ENCODE data around the gene ZNF330.
"Not testable (repeated sequence)": the region's sequence is repeated elsewhere in the genome, so short reads cannot be mapped to it uniquely, and the experiment has no call there.

ZNF330 gene

GRCh38 chr4:141207961-141208360 is 12.7 kb upstream of the ZNF330 start:
- Histone ChIP-seq H3K27ac (ENCODE audit: low read length) (no peak overlapping the region), H3K9me3 (ENCODE audit: control insufficient read depth, low read depth, low read length) (no peaks in the 10 kb centered on the region), H3K4me3 (ENCODE audit: low read length) (no peak overlapping the region), H3K9ac (ENCODE audit: low read length) (no peak overlapping the region), H3K36me3 (ENCODE audit: control insufficient read depth, low read depth, low read length) (no peaks in the 10 kb centered on the region), H3K27me3 (ENCODE audit: control insufficient read depth, insufficient read depth, low read length) (no peaks in the 10 kb centered on the region), H3K4me1 (ENCODE audit: control insufficient read depth, low read depth, low read length) (no peaks in the 10 kb centered on the region)

GRCh38 chr4:141210168-141210567 is 10.5 kb upstream of the ZNF330 start:
- Histone ChIP-seq H3K9ac (ENCODE audit: low read length) (no peak overlapping the region), H3K36me3 (ENCODE audit: control insufficient read depth, low read depth, low read length) (no peaks in the 10 kb centered on the region), H3K27ac (ENCODE audit: low read length) (no peak overlapping the region), H3K27me3 (ENCODE audit: control insufficient read depth, insufficient read depth, low read length) (no peaks in the 10 kb centered on the region), H3K4me1 (ENCODE audit: control insufficient read depth, low read depth, low read length) (no peaks in the 10 kb centered on the region), H3K9me3 (ENCODE audit: control insufficient read depth, low read depth, low read length) (no peaks in the 10 kb centered on the region), H3K4me3 (ENCODE audit: low read length) (no peak overlapping the region)

- Histone ChIP-seq H3K36me3 (ENCODE audit: control insufficient read depth, low read depth, low read length) (no peaks in the 10 kb centered on the region), H3K9me3 (ENCODE audit: control insufficient read depth, low read depth, low read length) (no peaks in the 10 kb centered on the region), H3K27me3 (ENCODE audit: control insufficient read depth, insufficient read depth, low read length) (no peaks in the 10 kb centered on the region), H3K4me3 (ENCODE audit: low read length) (no peak overlapping the region), H3K9ac (ENCODE audit: low read length) (no peak overlapping the region), H3K4me1 (ENCODE audit: control insufficient read depth, low read depth, low read length) (no peaks in the 10 kb centered on the region), H3K27ac (ENCODE audit: low read length) (no peak overlapping the region)
Measured at GRCh38 chr4:141213550-141213991, 7.1 kb upstream of the ZNF330 start.

- Histone ChIP-seq H3K4me3 (ENCODE audit: low read length) (no peak overlapping the region), H3K27ac (ENCODE audit: low read length) (no peak overlapping the region), H3K4me1 (ENCODE audit: control insufficient read depth, low read depth, low read length) (peaks cover 2% of the 10 kb centered on the region), H3K36me3 (ENCODE audit: control insufficient read depth, low read depth, low read length) (no peaks in the 10 kb centered on the region), H3K27me3 (ENCODE audit: control insufficient read depth, insufficient read depth, low read length) (no peaks in the 10 kb centered on the region), H3K9me3 (ENCODE audit: control insufficient read depth, low read depth, low read length) (no peaks in the 10 kb centered on the region), H3K9ac (ENCODE audit: low read length) (no peak overlapping the region)
Measured at GRCh38 chr4:141215030-141215429, 5.7 kb upstream of the ZNF330 start.

- Histone ChIP-seq H3K4me3 (ENCODE audit: low read length) (no peak overlapping the region), H3K4me1 (ENCODE audit: control insufficient read depth, low read depth, low read length) (peaks cover 8% of the 10 kb centered on the region), H3K9ac (ENCODE audit: low read length) (no peak overlapping the region), H3K9me3 (ENCODE audit: control insufficient read depth, low read depth, low read length) (no peaks in the 10 kb centered on the region), H3K27ac (ENCODE audit: low read length) (no peak overlapping the region), H3K27me3 (ENCODE audit: control insufficient read depth, insufficient read depth, low read length) (no peaks in the 10 kb centered on the region), H3K36me3 (ENCODE audit: control insufficient read depth, low read depth, low read length) (no peaks in the 10 kb centered on the region)
Measured at GRCh38 chr4:141216002-141216761, 4.5 kb upstream of the ZNF330 start.

DNA sequence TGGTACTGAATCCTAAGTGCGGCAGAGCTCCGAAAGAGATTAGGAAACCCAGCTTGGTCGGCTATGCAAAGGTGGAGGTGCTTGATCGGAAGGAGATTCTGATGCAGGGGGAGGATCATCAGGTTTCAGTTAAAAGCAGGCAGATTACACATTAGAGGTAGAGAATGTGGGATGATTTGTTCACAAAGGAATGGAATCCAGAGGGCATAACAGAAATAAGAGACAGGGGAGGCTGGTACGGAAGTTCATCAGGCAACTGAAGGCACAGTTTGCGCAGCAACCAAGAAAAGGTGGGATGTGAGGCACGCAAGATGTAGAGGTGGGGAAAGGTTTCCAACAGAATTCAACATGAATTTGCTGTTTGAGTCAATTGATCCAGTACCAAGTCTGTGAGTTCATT is 424 bp upstream of the ZNF330 start:
- H3K4me3 ChIP-seq (ENCODE audit: low read length) = peak overlapping the region; percentile 96
- no peaks in the 10 kb centered on the region for H3K9me3 ChIP-seq (ENCODE audit: control insufficient read depth, low read depth, low read length)
- H3K27ac ChIP-seq (ENCODE audit: low read length) = no peak overlapping the region
- no peaks in the 10 kb centered on the region for H3K27me3 ChIP-seq (ENCODE audit: control insufficient read depth, insufficient read depth, low read length)
- no peak overlapping the region for H3K9ac ChIP-seq (ENCODE audit: low read length)
- H3K4me1 ChIP-seq (ENCODE audit: control insufficient read depth, low read depth, low read length) = peaks cover 10% of the 10 kb centered on the region
- H3K36me3 ChIP-seq (ENCODE audit: control insufficient read depth, low read depth, low read length) = peaks cover 20% of the 10 kb centered on the region

DNA sequence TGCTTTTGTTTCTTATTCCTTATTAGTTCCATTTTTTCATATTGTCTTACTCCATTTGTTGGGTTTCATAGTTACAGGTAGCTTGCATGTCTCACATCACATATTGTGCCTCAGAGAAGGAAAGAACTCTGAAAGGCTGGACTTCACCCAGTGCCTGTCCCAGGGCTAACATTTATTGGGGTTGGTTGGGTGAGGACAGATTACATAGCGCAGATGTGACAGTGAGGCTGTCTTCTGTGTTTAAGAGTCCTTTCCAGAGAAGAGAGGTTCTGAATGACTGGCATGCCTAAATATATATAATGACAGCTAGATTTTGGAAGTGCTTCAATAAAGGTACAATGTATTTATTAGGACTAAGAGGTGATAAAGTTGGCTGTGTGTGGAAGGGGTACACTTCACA is 2.7 kb downstream of the ZNF330 start:
- Histone ChIP-seq H3K27me3 (ENCODE audit: control insufficient read depth, insufficient read depth, low read length) (no peaks in the 10 kb centered on the region), H3K27ac (ENCODE audit: low read length) (no peak overlapping the region), H3K9ac (ENCODE audit: low read length) (no peak overlapping the region), H3K4me1 (ENCODE audit: control insufficient read depth, low read depth, low read length) (peaks cover 10% of the 10 kb centered on the region), H3K36me3 (ENCODE audit: control insufficient read depth, low read depth, low read length) (peaks cover 36% of the 10 kb centered on the region), H3K9me3 (ENCODE audit: control insufficient read depth, low read depth, low read length) (no peaks in the 10 kb centered on the region), H3K4me3 (ENCODE audit: low read length) (no peak overlapping the region)

- not testable (repeated sequence) for H3K9ac ChIP-seq (ENCODE audit: low read length); H3K4me1 ChIP-seq (ENCODE audit: control insufficient read depth, low read depth, low read length); H3K4me3 ChIP-seq (ENCODE audit: low read length); H3K9me3 ChIP-seq (ENCODE audit: control insufficient read depth, low read depth, low read length); H3K27ac ChIP-seq (ENCODE audit: low read length); H3K27me3 ChIP-seq (ENCODE audit: control insufficient read depth, insufficient read depth, low read length)
- H3K36me3 ChIP-seq (ENCODE audit: control insufficient read depth, low read depth, low read length) = peaks cover 66% of the 10 kb centered on the region
Measured at GRCh38 chr4:141227280-141227679, 6.6 kb downstream of the ZNF330 start.

DNA sequence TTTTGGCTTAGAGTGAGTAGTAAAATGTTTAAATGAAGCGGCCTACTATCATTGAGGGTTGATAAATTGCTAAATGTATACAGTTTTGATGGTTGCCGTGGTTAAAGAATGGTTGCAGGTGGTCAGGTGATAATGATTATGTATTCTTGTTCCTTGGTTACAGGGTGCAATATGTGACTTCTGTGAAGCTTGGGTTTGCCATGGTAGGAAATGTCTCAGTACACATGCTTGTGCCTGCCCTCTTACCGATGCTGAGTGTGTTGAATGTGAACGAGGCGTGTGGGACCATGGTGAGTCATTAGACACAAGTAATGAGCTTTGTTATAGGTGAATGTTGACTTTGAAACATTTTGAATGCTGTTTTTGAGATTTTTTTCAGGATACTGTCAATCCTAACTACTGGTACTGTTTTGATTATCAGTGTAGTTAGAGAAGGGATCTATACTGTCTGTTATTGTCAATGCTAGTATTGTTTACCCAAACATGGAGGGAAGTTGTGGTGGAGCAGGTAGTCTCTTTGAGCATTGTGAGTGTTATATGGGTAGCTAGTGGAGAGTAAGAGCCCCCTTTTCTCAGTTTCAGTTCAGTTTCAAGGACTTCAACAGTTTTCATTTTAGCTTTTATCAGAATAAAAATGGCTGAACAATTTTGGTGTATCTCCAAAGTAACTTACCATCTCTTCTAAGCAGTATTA is 8.9 kb downstream of the ZNF330 start:
- peaks cover 69% of the 10 kb centered on the region for H3K36me3 ChIP-seq (ENCODE audit: control insufficient read depth, low read depth, low read length)
- H3K4me1 ChIP-seq (ENCODE audit: control insufficient read depth, low read depth, low read length) = no peaks in the 10 kb centered on the region
- no peaks in the 10 kb centered on the region for H3K9me3 ChIP-seq (ENCODE audit: control insufficient read depth, low read depth, low read length)
- no peak overlapping the region for H3K27ac ChIP-seq (ENCODE audit: low read length)
- no peak overlapping the region for H3K4me3 ChIP-seq (ENCODE audit: low read length)
- no peak overlapping the region for H3K9ac ChIP-seq (ENCODE audit: low read length)
- H3K27me3 ChIP-seq (ENCODE audit: control insufficient read depth, insufficient read depth, low read length) = no peaks in the 10 kb centered on the region

DNA sequence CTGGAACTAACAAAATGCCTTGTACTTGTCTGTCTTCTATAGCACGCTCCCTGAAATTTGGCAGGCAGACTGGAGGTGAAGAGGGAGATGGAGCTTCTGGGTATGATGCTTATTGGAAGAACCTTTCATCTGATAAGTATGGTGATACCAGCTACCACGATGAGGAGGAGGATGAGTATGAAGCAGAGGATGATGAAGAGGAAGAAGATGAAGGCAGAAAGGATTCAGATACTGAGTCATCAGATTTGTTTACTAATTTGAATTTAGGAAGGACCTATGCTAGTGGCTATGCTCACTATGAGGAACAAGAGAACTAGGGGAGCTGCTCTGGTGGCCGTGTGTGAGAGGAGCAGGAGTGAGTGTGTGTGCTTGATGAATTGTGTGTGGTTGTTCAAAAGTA is 13.0 kb downstream of the ZNF330 start:
- H3K36me3 ChIP-seq (ENCODE audit: control insufficient read depth, low read depth, low read length) = peaks cover 45% of the 10 kb centered on the region
- H3K9ac ChIP-seq (ENCODE audit: low read length) = no peak overlapping the region
- H3K27ac ChIP-seq (ENCODE audit: low read length) = no peak overlapping the region
- H3K4me1 ChIP-seq (ENCODE audit: control insufficient read depth, low read depth, low read length) = no peaks in the 10 kb centered on the region
- H3K4me3 ChIP-seq (ENCODE audit: low read length) = no peak overlapping the region
- H3K27me3 ChIP-seq (ENCODE audit: control insufficient read depth, insufficient read depth, low read length) = no peaks in the 10 kb centered on the region
- H3K9me3 ChIP-seq (ENCODE audit: control insufficient read depth, low read depth, low read length) = no peaks in the 10 kb centered on the region

- no peak overlapping the region for H3K27ac ChIP-seq (ENCODE audit: low read length)
- H3K36me3 ChIP-seq (ENCODE audit: control insufficient read depth, low read depth, low read length) = peaks cover 9% of the 10 kb centered on the region
- no peak overlapping the region for H3K4me3 ChIP-seq (ENCODE audit: low read length)
- no peaks in the 10 kb centered on the region for H3K9me3 ChIP-seq (ENCODE audit: control insufficient read depth, low read depth, low read length)
- H3K27me3 ChIP-seq (ENCODE audit: control insufficient read depth, insufficient read depth, low read length) = no peaks in the 10 kb centered on the region
- no peak overlapping the region for H3K9ac ChIP-seq (ENCODE audit: low read length)
- no peaks in the 10 kb centered on the region for H3K4me1 ChIP-seq (ENCODE audit: control insufficient read depth, low read depth, low read length)
Measured at GRCh38 chr4:141238186-141238585, 17.5 kb downstream of the ZNF330 start.

DNA sequence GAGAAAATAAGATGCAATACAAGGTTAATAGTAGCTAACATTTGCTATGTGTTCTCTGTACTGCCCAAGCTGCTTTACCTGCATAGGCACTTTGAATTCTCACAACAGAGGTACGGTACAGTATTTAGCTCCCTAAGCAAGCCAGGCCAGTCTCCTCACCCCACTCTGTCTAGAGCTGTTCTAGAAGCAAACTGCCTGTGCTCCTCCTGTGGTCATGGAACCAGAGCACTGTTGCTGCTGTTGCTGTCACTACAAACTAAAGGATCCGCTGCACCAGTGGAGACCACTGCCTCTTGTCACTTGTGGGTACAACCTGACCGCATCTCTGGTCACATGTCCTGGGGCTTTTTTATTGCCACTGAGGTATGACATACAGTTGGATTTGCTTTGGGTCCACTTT is 19.6 kb downstream of the ZNF330 start:
- Histone ChIP-seq H3K27me3 (ENCODE audit: control insufficient read depth, insufficient read depth, low read length) (no peaks in the 10 kb centered on the region), H3K36me3 (ENCODE audit: control insufficient read depth, low read depth, low read length) (no peaks in the 10 kb centered on the region), H3K9ac (ENCODE audit: low read length) (no peak overlapping the region)

More for the DNA sequence above, 19.6 kb downstream of the ZNF330 start:
- H3K4me3 ChIP-seq (ENCODE audit: low read length) = no peak overlapping the region
- no peaks in the 10 kb centered on the region for H3K4me1 ChIP-seq (ENCODE audit: control insufficient read depth, low read depth, low read length)
- no peaks in the 10 kb centered on the region for H3K9me3 ChIP-seq (ENCODE audit: control insufficient read depth, low read depth, low read length)
- no peak overlapping the region for H3K27ac ChIP-seq (ENCODE audit: low read length)
